Fibroblast of upper back skin (primary cell): Measurements from ENCODE around the gene APOBEC4.
"Not testable (repeated sequence)": the region's sequence is repeated elsewhere in the genome, so short reads cannot be mapped to it uniquely, and the experiment has no call there.

Experiments
- DNase-seq: peaks from one replicate; pipeline ENCODE4 v3.0.0-alpha.2; 2013

Gene APOBEC4, protein sequence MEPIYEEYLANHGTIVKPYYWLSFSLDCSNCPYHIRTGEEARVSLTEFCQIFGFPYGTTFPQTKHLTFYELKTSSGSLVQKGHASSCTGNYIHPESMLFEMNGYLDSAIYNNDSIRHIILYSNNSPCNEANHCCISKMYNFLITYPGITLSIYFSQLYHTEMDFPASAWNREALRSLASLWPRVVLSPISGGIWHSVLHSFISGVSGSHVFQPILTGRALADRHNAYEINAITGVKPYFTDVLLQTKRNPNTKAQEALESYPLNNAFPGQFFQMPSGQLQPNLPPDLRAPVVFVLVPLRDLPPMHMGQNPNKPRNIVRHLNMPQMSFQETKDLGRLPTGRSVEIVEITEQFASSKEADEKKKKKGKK

DNA sequence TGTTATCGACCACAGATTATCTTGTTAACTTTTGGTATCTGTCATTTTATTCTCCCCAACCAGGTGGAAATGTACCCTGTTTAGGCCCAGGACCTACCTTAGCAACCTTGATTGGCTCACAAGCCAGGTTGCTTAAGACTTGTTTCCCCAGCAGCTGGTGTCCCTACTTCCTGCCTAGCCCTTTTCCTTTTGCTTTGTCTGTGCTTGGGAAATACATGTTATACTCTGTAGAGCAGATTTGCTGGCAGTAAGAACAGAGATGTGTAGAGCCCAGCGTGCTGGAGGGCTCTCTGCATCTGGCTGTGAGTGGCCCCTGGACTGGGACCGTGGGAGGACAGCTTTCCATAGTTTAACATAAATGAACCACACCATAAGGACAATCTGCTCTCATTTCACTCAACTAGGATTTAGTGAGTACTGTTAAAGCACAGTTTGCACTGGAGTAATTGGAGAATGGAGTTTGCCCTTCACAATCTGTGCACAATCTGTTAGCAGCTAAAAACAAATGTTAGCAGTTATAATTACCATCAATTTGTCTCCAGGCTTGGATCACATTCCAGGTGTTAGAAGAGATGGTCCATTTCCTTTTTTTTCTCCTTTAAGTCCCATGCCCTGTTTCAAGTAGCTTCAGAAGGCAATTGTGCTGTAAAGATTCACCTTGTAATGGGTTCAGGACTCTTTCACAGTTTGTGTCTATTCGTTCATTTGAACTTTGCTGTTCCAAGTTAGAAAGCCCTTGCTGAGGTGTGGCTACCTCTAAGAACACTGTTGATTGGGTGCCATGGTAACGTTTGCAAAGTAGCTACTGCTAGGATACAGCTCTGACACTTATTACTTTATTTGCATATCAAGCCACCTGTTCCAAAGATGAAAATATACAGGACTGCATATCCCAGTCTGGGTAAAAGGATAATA lies at the start of gene APOBEC4:
Gene APOBEC4, minus strand, starts transcription at position 770 of the 915 bp plus-strand sequence. CDS start 4,535 bp downstream, outside the sequence.
- DNase-seq = no peak

DNA sequence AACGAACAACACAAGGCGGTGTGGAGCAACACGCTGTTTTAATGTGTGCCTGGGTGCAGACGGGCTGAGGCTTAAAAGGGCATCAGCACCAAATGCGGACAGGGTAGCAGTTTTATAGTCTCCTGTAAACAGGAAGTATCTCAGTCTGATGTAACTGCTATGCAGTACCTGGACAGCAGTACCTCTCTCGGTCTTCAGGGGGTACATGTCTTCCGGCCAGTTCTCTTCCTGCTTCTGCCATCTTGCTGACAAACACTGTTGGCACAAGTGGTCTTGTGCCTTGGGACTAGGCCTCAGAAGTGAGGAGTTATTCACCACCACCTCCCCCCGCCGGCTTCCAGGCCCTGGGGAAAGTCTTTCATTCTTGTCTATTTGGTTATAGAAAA lies 49.7 kb upstream of the APOBEC4 start:
- no peak for DNase-seq

DNA sequence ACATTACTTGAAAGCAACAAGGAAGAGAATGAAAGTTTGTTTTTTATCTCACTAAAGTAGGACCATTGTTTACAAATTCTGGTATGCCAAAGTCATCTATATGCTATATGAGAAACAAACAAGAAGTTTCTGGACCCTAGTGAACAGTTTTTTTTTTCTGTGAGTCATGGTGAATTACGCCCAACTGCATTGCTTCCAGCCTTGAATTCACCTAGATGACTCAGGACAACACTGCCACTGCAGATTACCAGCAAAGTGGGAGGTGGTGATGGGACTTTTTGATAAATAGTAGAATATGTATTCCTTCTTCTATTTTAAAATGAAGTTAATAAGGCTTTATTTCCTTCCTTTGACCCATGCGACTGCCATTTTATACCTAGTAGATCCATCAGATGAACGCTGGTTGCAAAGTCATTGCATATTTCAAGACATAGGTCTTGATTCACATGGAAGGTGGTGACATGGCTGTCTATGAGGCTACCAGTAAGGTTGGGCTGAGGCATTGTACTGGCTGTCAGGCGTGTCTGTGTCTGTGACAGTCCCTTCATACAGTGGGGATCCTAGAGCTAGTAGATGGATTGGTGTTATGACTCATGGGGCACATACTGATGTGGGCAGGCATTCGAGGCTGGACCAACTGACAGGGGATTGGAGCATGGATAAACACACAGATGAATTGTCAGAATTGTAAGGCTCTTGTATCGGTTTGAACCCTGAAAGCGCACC lies 49.1 kb upstream of the APOBEC4 start:
- DNase-seq = no peak

DNA sequence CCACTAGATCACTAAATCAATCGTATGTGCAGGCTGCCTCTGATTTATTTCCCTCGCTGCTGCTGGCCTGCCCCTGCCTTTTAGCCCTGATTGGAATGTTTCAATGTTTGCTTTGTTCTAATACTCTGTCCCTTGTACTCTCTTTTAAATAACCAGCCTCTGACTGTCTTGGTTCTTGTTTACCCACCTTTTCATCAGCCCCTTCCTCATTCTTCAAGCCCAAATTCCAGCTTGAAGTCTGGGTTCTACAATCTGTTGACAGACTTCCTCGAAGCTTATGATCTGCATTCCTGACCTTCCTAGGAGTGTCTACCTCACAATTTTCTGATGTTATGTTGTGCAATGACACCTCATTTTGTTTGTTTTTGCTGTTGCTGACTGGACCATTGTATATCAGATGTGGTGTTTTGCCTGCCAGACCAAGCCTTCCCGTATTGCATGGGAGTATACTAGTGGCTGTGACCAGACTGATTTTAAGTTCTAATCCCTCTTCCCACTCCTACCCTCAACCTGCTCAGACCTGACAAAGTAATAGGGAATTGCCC lies 46.6 kb upstream of the APOBEC4 start:
- peak; percentile 42 for DNase-seq

DNA sequence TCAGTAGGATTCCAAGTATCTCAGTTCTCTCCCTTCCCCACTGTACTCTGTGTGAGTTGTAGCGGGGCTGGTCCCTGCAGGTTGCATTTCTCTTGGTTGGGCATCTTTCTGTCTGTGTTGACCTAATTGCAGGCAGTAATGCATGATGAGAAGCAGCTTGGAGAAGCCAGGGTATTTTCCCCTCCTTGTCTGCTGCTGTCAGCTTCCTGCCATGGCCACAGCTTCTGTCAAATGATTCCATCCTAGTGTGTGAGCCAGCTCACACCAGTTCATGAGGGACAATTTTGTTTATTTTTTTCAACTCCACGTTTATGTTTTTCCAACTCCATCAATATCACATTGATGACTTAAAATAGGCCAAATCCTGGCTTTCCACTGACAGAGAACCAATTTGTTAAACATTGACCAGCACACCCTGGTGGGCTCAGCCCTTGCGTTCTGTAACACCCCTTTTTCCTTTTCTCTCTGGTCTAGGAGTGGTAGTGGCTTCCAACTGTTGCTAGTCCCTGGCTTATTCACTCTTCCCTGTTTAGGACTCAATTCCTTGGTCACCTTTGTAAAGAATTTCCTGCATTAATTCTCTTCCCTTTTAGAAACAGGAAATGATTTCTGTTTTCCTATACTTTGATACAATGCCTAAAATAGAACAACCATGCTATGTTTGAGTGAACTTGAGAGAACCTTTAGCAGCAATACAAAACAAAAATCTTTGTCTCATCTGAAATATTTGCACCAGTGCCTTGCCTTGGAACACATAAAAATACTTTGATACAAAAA lies 44.9 kb upstream of the APOBEC4 start:
- no peak for DNase-seq

DNA sequence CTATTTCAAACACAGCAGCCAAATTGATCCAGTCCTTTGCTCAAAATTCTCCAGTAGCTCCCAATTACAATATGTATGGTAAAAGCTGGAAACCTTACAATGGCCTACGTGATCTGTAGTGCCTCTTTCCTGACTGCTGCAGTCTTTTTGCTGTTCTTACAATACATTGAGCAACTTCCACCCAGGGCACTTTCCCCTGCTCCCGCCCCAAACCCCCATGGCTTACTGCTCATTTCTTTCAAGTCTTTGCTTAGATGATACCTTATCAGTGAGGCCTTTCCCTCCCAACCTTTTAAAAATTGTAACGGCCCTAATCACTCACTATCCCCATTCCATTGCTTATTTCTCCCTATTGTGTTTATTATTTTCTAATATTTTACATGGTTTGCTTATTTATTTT lies 43.9 kb upstream of the APOBEC4 start:
- no peak for DNase-seq

DNA sequence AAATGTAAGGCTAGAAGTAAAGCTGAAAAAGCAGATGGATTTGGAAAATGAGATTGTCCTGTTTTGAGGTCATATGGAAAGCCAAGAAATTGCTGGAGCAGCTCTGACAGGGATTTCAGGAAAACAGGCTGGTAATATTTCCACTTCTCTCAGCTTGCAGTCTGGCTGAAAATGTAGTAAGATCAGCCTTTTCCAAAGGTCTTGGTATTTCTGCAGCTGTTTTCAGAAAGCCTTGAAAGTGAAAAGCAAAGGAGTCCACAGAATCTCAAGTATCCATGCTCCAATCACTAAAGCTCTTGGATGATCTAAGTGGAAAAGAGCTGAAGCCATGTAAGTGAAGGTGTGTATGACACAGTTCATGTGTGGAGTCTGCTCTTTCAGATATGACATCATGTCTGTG lies 41.6 kb upstream of the APOBEC4 start:
- DNase-seq = no peak

DNA sequence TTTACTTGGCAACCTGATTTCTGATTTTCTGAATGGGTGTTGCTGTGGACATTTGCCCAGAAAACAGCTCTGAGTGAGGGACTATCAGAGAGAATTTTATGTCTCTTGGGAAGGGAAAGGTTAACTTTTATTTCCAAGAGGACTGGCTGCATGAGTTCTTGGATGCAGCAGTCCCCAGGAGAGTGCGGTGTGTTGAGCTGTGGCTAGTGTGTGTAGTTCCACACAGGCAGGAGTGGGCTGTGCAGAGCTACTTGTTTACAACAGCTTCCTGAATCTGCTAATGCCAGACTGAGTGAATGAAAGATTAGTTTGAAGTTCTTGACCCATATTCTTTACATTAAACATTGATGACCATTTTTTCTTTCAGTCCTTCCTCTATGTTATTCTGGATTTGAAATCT lies 41.0 kb upstream of the APOBEC4 start:
- no peak for DNase-seq

DNA sequence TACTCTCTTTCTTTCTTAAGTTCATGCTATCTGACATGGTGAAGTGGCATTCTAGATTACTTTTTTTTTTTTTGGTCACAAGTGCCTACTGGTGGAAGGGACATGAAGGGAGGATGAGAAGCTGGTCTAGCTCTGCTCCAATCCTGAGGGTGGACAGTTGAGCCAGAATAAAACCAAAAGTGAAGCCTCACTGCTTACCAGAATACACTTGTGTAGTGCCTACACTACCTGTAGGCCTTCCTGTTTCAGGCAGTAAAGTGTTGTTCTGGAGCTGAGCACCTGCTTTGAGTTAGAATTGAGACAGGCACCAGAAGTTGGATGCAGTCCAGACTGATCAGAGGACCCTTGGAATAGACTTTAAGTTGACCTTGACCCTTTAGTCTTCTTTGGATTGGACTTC lies 40.4 kb upstream of the APOBEC4 start:
- no peak for DNase-seq

DNA sequence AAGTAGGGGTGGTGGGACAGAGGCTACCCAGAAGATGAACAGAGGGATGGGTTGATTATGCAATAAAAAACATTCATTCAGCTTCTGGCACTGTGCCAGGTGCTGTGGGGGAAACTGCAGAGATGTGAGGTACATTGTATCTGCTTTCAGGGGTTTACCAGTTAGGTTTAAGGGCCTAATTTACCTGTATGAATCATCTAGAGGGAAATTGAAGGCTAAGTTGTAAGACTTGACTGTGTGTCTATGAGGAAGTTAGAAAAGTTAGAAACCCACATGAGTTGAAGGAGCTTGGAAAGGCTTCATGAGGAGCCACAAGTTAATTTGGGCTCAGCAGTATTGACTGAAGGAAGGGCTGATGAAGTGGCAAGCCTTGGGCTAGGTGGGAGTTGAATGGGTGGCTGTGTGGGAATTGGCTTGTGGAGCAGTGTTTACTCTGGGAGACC lies 36.7 kb upstream of the APOBEC4 start:
- DNase-seq = no peak

DNA sequence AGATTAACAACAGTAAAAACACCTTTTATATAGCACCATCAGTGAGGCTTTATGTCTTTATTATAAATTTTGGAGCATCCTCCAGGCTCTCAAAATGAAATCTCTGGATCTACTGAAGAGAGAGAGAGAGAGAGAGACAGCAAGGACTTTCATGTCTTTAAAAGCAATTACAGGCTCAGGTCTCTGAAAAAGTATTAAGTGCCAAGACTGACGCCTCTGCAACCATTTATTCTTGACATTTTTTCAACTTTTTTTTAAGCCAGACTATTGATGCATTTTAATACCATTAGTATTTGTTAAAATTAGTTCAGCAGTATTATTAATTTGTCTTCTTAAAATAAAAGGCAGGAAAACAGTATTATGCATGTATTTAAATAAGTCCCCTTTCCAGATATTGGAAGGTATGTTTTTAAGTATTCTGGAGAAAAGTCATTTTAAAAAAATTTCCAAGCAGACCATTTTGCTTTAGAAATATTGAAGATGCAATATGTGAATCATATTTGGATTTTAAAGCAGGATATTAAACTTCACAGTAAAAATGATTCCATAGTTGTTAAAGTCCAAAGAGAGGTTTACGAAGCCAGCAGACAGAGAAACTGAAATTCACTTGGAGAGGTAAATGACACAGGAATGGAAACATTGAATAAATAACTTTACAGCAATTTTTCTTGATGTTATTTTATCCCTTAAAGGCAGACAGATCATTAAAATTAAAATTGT lies 35.4 kb upstream of the APOBEC4 start:
- no peak for DNase-seq

DNA sequence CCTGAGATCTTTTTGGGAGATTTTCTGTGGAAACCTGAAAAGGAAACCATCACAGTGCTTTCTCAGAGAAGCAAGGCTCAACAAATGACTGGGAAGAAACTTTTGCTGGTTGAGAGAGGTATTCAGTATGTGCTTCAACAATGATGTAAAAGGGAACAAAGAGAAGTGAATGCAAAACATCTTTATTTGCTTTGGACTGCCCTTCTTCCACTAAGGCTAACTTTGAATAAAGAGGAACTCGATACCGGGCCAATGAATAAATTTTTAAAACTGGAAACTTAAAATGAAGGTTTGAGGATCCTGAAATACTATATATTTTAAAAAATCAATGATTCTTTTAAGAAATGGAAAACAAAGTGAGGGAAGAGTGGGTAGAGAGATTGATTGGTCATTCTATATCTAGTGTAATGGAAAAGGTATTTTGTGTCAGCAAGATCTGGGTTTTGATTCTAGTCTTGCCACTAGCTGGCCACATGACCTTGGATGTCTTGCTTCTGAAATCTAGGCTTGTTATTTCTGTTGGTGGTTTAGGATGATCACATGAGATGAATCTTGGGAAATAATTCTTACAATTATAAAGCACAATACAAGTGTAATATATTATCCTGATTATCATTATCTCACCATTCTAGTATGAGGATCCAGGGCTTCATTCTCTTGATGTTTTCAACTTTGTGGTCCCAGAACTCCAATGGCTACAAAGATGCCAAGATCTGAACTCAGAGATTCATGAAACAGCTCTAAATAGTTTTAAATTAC lies 34.6 kb upstream of the APOBEC4 start:
- DNase-seq = no peak

DNA sequence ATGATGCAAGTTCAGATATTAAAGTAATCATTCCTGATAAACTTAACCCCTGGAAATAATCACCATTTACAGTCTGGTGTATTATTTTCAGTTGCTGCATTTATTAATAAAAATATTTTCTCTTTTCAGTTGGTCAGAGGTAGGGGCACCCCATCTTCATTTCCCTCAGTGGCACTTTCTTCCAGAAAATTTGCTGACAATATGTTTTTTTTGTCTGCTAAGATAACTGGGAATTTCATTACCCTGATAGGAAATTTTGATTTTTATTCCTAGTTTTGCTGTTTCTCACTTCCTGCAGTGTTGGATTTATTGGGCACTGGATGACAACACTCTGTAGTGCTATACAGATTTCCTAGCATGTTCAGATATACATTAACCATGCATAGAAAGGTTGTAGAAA lies 33.1 kb upstream of the APOBEC4 start:
- DNase-seq = no peak

DNA sequence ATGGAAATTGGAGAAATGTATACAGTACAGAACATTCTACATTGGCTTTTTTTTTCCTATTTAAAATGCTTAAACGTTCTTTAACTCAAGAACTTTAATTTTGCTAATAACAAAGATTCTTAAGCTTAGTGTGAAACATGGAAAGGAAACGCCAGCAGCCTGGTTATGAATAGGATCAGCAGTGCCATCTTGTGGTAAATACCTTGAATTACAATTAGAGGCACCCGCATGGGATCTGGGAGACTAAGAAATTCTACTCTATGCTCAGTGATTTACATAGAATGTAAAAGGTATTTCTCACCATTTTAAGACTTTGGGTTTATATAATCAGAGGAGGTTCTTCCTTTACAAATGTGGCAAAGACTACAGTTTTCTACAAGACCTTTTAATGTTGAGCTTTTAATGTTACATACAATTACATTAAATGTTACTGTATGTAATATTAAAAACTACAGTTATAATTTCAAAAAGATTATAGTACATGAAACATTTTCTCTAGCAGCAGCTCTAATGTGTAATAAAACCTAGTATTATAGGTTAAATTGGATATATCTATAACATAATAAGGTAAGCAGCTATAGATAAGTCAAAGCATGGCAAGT lies 32.1 kb upstream of the APOBEC4 start:
- peak; percentile 56 for DNase-seq

DNA sequence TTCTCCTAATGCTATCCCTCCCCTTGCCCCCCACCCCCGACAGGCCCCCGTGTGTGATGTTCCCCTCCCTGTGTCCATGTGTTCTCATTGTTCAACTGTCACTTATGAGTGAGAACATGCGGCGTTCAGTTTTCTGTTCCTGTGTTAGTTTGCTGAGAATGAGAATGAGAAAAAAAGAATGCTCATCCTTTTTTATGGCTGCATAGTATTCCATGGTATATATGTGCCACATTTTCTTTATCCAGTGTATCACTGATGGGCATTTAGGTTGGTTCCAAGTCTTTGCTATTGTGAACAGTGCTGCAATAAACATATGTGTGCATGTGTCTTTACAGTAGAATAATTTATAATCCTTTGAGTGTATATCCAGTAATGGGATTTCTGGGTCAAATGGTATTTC lies 26.2 kb upstream of the APOBEC4 start:
- not testable (repeated sequence) for DNase-seq

DNA sequence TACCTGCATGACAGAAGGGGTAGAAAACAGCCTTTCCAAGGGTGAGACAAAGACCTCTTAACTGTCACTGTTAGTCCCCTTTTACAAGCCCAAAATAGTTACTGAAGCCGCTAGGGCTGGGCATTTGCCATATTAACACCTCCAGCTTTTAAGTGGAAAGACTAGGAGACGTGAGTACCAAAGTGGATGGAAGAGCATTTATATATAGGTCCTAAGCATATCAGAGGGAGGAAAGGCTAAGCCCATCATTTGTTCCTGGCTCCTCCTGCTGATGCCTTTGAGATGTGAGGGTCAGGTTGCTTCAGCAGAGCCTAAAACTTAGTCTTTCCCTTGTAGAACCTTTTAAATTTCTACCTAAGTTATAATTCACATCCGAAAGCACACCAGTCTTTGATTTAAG lies 25.7 kb upstream of the APOBEC4 start:
- DNase-seq = no peak

DNA sequence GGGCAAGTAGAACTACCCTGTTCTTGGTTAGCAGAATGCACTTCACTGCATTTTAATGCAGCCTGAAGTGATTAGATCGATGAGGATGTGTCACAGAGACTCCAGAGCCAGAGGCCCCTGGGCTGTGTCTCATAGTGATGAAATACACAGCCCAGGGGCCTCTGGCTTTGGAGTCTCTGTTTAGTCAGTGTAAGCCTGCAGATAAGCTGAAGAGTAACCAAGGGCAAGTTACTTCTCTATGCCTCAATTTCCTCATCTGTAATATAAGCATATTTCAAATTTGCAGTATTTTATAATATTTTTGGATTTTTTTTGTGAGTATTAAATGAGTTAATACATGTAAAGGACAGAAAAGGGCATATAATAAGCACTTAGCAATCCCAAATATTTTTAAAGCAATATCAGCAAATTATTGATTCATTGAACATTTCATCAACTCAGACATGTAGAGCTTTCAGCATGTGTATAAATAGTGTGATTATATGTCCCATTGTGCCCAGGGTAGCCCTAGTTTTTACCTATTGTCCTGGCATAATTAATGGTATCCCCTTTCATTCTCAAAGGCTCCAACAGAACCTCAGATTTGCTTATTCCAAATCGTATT lies 23.6 kb upstream of the APOBEC4 start:
- peak; percentile 67 for DNase-seq

DNA sequence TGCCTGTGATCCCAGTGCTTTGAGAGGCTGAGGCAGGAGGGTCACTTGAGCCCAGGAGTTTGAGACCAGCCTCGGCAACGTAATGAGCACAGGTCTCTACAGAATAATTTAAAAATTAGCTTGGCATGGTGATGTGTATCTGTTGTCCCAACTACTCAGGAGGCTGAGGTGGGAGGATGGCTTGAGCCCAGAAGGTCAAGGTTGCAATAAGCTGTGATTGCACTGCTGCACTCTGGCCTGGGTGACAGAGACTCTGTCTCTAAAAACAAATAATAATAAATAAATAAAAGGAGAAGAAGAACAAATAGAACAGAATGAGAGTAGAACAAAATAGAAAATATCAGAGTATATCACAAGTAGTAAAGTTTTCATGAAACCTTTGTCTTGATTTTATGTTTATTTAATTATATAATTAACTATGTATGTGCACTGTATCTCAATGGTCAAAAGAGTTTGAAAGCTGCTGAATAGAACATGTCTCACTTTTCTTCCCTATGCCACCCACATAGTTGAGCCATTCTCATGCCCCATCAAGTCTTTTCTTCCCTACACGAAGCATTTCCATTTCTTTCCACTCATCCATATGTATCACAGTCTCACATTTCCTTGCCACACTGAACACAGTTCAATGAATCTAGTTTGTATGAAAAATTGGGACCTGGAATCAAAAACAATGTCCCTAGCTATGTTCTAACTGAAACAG lies 22.9 kb upstream of the APOBEC4 start:
- DNase-seq = no peak

DNA sequence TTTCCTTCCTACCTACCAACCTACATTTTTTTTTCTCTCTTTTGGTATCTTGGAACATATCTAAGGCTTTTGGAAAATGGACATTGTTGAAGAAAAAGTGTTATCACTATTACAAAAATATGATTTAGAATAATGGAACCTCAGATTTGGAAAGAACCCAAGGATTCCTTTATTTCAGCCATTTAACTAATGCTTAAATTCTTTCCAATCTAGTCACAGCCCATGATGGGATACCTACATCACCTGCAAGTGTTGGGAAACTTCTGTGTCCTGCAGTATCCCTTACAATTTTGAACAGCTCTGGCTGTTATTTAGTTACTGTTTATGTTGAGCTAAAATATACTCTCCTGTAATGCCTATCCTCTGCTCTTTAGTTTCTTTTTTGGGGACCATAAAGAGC lies 22.3 kb upstream of the APOBEC4 start:
- DNase-seq = peak; percentile 56
